COLO668 (cell line): ENCODE data around the gene GPHB5.
A peak's percentile ranks its signal among the peaks of the same experiment; 100 is the strongest.
"Not testable (repeated sequence)": the region's sequence is repeated elsewhere in the genome, so short reads cannot be mapped to it uniquely, and the experiment has no call there.

Experiments used
- DNase-seq: peaks from one replicate; lab custom pipeline; 2025; ENCODE audit not compliant: unreplicated experiment; lab: John Stamatoyannopoulos, UW

GPHB5 gene

DNA sequence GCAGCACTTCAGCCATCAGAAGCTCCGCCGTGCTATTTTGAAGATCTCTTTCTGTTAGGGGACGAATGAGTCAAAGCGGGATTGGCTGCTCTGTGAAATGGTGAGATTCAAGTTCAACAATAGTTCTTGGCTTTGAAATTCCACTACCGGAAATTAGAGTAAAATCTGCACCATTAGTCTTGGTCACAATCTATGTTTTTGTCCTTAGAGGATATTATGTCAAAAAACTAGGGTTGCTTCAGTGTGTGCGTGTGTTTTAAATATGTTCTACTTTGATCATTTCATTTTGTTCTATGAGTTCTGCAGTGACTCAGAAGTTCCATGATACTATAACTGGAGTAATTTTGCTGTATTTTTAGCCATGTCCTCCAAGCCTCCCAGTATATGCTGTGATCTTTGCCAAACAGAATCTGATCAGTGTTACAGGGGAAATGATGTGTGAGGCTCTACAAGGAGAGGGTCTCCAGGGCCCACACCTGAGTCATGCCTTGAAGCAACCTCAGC is 22.6 kb downstream of the GPHB5 start:
- DNase-seq, result no peak

DNA sequence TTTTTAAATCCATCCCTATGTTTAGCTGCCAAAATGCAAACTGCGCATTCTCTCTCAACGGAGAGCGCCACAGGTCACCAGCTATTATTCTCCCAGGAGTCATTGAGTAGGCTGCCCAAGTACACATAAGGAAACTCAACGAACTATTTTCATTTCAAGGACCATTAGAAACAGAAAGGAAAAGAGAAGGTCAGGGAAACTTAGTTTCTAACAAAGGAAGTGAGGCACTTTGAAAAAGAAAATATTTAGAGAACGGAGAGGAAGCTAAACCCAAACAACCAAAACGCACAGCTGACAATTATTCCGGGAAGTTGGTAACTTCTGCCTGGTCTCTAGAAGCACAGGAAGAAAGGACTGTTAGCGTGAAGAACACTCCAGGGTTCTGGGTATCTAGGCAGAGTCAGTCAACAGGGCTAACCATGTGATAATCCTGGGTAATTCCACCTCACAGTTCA is 23.5 kb downstream of the GPHB5 start:
- DNase-seq, result no peak

DNA sequence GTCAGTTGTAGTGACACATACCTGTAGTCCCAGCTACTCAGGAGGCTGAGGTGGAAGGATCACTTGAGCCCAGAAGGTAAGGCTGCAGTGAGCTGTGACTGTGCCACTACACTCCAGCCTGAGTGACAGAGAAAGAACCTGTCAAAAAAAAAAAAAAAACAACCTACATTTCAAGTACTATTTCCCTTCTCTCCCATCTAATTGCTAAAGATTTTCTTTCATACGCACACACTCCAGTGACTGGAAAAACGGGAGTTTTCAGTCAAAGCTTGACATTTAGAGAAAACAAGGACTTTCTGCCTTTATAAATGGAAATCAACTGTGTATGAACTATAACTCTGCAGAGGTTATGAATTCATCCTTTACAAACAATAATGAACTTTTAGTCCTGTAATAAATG is 25.9 kb downstream of the GPHB5 start:
- no peak for DNase-seq

DNA sequence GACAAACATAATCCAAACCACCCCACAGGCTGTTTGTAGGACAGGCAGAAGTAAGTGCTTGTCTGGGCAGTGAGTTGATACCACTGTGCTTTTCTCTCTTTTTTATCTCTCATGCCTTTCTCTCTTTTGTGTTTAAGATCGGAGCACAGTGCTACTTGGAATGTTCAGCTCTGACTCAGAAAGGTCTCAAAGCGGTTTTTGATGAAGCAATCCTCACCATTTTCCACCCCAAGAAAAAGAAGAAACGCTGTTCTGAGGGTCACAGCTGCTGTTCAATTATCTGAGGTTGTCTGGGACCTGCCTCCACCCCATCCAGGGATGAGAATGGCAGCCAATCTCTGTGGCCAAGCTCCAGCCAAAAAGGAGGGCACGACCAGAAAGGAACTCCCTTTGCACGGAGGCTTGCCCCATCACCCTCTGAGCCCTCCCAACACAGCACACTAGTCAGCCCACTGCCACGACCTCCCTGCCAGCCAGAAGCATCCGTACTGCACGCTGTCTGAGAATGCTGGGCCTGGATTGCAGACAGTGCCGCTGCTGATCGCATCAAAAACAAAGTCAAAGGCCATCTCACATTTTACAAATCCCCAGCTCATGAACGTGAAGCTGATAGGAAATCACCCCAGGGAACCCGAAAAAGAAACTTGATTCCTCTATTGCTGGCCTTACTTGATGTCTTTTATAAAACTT is 27.8 kb downstream of the GPHB5 start:
- no peak for DNase-seq

DNA sequence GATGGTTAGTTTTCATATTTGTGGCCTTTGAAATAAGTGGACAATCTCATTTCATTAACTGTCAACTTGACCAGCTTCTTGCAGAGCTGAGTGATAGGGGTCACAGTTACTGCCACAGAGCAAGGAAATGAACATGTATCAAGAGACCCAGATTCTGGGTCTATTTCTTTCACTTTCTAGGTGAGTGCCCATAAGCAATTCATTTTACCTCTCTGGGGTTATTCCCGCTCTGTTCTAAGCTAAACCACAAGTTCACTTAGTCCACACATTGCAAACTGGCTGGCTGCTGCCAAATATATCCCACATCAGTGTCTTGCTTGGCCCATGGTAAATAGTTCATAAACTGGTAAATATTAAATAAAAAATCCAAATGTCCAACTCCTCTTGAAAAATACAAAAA is 29.9 kb downstream of the GPHB5 start:
- no peak for DNase-seq

DNA sequence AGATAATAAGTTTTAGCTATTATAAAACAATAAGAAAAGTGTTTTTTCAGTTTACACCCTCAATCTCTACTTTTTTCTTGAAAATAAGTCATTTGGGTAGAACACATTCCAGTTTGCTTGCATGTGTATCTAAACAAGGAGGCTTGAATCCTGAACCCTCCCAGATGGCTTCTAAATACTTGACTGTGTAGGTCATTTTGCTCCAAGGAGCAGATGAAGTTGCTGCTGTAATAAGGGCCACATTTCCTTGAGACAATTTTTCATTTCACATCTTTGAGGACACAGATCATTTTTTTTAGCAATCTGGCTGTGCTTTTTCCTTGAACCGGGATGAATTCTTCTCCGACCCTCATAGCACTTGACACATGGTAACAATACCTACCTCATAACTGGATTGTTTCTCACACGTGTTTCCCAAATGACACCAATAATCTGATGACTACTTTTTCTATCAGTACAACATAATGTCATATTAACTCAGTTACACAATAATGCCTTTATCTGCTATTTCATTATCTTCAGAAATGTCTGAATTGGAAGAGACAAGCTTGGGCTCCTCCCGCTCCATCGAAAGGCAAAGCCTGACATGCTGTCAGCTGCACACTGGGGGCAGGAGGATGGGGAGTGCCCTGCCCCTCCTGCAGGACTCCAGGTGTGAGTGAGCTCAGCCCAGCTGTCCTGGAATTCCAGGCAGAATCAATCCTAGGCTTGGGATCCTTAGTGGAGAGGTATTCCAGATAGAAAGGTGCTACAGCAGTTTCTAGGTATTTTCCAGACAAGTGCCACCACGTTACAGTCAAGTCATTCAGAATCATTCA is 30.9 kb downstream of the GPHB5 start:
- DNase-seq, result peak; percentile 19

DNA sequence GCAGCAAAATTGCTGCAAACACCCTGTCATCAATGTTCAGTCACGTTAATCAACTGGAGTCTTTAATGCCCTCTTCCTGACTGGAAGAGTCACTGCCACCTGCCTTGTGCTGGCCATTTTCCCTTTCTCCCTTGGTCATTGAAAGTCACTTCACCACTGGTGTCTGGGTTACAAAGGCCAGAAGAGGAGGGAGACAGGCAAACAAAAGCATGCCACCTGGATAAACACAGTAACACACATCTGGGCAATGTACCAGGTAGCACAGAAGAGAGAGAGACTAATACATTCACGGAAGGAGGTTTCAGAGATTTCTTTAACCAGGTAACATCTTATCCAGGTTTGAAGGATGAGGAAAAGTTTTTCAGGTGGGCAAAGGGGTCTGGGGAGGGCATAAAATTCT is 32.7 kb downstream of the GPHB5 start:
- DNase-seq, result peak; percentile 76

DNA sequence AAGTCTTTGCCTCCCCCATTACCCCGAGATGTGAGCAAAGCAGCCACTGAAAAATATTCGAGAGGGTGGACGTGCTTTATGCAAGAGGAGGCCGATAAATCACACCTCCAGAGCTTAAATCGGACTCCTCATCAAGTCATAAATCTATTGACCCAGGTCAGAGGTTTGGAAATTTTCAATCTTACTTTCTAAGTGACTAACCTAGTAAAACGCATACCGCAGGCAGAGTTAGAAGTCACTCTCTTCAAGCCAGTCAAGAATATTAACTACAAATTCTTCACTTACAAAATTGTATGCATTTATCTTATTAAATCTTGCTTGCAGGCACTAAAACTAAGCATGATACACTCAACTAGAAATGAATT is 34.9 kb downstream of the GPHB5 start:
- DNase-seq, result no peak

DNA sequence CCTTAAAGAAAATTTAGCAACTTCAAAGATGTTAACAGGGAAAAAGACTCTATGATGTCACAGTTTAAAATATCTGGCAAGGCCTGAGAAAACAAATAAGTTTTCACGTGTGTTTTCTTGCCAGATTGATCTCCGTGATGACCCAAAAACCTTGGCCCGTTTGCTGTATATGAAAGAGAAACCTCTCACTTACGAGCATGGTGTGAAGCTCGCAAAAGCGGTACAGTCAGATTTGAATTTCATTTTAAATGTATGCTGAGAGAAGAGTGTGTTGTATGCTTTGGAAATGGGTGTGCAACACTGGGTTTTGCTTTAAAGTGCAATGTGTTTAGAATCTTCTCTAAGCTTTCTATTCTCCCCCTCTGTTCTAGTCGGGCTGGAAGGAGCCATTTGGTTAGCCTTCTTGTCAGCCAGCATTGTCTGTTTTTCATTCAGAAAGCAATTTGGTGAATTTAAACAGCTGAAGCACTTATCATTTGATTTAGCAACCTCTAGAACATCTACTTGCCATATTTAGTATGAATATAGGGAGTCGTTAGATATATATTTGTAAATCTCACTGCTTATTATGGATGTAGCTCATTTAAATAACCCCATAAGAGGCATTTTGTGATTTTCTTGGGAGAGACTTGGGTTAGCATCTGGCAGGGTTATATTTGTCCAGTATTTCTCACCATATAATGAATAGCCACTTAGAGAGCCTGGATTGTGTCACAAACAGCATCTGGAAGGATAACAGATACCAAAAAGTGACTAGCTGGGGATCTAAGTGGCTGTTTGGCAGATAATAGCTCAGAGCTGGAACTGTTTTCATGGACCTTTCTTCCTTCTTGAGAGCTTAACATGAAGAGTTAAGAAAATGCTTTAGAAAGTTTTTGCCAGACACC is 35.5 kb downstream of the GPHB5 start:
- DNase-seq, result no peak

DNA sequence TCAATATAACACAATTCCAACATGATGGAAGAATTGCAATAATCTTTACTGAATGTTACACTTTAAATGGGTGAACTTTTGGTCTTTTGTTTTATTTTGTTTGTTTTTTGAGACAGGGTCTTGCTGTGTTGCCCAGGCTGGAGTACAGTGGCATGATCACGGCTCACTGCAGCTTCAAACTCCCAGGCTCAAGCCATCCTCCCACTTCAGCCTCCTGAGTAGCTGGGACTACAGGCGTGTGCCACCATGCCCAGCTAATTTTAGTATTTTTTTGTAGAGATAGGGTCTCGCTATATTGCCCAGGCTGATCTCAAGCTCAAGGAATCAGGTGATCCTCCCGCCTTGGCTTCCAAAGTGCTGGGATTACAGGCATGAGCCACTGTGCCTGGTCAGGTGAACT is 38.8 kb downstream of the GPHB5 start:
- not testable (repeated sequence) for DNase-seq

DNA sequence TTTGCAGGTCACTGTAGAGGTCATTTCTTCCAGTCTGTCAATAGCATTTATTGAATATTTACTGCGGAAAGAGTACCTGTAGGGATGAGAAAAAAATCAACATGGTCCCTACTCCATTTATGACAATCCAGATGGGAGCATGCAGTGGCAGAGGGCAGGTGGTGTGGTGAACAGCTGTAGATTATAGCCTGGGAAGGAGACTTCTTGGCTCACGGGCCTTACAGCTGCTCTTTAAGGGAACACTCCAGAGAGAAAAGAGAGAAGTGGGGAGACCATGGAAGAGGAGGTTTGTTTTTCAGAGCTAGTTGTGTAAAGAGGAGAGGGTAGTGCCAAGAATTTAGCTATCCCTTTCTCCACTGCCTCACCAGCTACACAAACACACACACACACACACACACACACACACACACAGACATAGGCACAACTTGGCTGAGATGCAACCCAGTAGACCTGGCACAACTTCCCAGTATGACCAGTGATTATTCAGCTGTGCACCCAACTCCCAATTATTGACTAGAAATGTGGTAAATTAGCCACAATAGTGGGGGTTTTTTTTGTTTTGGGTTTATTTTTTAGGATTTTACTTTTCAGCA is 41.0 kb downstream of the GPHB5 start:
- peak; percentile 55 for DNase-seq

DNA sequence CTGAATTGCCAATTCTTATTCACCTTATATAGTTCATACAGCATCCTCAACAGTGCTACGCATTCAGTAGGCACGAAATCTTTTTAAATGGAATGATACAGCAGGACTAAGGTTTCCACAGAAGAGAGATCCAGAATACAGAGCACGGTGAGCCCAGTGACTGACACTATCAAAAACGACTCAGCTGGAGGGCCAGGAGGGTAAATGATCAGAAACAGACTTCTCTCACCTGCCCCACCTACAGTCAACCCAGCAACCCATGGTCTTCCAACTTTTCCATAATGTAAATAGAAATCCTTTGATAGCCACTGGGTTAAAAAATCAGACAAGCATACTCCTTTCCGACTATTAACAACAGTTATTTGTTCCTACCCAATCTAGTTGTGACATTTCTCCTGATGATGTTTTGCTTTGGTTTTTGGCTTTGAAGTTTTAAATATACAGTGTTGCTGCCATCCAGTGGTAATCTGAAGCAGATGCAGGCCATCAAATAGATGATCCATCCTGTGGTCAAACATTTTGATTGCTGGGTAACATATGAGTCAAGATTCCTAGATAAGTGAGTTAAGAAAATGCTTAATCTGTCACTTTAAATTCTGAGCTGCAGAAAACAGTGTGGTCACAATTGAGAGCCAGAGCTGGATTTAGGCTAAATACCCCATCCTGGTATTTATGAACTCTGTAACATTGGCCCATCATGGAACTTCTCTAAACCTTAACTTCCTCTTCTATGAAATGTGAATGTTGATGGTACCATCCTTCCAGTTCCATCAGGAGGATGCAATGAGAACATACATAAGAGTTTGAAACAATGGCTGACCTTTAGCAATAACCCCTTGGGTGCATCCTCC is 42.0 kb downstream of the GPHB5 start:
- DNase-seq, result peak; percentile 37

DNA sequence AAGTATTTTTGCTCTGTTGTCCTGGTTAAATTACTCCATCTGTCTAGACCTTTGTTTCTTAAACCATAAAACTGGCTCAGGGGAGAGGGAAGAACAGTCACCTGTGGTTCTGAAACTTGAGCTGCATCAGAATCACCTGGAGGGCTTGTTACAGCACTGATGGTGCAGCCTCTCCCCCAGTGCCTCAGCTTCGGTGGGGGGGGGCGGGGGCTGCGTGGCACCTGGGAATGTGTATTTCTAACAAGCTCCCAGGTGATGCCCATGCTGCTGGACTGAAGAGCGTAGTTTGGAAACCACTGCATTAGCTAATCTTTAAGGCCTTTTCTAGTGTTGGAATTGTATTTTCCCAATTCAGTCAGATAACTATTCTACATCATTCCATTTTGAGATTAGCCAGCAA is 42.7 kb downstream of the GPHB5 start:
- peak; percentile 83 for DNase-seq

DNA sequence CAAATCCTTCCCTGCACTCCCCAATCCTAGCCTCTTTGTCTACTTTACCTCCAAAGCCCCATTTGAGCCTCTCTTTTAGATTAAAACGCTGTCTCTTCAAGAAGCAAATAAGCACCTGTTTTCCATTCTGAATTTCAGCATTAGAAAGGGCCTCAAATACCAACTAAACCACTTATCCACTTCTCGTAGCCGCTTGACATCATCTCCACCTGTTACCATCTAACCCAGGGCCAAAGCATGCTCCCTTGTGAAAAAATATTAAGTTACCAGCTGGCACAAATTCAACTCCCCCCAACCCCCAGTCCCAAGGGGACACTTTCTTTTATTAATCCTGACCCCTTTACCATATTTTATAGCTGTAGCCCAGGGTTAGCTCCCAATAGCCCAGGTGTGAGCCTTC is 43.1 kb downstream of the GPHB5 start:
- DNase-seq, result peak; percentile 79

DNA sequence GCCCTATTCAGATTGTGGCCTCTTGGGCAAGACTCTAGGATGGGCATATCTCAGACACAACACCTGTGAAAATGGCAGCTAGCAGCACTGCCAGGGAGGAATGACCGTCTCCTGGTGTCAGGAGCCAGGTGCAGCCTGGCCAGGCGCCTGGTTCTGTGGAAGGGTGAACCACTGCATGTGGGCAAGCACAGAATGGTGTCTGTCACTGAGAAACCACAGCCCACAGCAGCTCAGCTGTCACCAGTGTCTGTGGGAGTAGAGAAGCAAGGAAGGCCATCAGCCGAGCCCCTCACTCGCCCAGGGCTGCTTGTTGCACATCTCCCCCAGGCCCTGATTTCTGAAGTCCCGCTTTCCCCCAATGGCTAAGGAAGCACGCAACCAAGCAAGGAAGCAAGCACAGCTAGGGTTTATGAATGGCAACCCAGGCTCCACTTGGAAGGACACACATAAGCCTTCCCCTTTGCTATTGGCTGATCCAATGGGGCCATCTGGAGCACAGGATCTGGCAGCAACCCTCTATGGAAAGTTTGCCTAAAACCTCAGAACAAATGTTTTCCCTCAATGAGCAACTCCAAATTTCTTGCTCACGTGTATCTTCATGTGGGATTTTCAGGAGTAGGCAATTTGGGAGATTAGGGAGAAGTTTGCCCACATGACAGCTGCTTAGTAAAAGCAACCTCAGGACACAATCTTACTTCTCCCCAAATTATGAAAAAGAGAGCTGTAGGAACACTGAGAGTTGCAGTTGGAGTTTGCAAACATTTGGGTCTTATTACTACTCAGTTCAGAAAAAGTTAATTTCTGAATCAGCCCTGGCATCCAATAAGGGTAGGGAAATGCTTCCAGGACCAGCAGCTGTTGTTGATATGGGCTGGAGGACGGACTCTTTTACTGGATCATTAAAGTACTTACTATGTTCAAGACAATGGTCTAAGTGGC is 44.7 kb downstream of the GPHB5 start:
- DNase-seq, result no peak

DNA sequence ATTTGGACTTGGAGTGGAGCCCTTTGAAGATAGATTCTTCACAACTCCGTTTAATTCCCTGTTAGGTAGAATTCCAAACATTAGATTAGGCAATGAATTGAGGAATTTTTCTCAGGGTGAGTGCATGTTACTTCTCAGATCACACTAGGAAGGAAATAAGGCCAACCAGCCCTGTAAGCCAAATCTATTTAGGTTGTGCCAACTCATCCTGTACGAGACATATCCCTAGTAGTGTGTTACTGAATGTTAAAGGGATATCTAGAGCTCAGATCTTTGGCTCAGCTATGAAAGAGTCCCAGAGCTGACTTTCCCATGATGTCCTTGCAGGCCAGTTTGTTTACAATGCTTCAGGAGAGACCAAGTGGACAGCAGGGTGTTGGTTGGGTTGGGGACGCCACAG is 45.6 kb downstream of the GPHB5 start:
- no peak for DNase-seq

DNA sequence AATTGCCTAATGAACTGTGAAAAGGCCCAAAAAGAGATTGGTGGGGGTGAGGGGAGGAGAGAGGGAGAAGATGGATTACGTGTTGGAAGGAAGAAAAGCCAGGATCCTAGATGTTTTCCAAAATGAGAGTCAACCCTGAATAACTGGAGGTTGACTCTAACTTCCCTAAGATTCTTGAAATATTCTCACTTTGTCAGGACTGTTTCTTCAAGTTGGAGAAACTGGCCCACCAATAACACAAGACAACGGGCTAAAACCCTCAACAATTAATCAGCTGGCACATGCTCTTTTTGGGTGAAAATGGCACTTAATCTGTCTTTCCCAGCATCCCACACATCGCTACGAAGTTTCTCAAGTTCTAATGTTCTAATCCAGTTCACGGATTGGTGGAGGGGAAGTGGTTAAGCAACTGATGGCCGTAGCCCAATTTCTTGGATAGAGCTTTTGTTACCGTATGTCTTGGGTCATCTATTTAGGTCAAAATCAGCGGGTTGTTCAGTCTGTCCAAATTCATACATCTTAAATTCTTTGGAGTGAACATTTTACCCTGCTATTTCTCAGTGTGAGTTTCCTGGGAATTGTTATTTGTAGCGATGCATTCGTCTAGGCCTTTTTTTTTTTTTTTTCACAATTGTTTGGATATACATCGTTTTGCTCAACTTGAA is 49.0 kb downstream of the GPHB5 start:
- no peak for DNase-seq

DNA sequence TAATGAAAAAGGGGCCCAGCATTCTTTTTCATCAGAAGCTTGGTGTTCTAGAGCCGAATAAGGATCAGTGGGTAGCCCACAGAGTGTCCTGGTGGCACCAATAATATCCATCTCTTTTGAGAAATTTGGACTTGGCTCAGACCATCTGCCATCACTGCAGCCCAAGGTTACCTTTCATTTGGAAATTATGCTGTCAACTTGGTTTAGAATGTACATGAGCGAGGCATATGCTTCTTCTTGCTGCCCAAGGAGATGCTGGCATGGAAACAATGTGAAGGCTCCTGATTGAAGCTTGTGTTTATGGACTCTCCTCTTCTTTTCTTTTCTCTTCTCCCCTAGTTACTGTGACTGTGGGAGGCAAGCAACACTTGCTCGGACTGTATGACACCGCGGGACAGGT is 50.0 kb downstream of the GPHB5 start:
- no peak for DNase-seq
